B cell (primary cell): ENCODE results near the gene NOS1.

Source experiments
- EZH2 ChIP-seq: IDR thresholded peaks from 2 replicates; pipeline ENCODE4 v1.6.1; 2012; ENCODE audit warnings: borderline replicate concordance, low read depth, mild to moderate bottlenecking, moderate library complexity, low read length; ENCODE audit not compliant: insufficient read depth, poor library complexity, severe bottlenecking
- TF ChIP-seq, protein P1 (sequence below): fragments of 200-600 bp; IDR thresholded peaks from one replicate; pipeline ENCODE4 v1.8.0; 2022; ENCODE audit warnings: antibody characterized with exemption, mild to moderate bottlenecking

DNA sequence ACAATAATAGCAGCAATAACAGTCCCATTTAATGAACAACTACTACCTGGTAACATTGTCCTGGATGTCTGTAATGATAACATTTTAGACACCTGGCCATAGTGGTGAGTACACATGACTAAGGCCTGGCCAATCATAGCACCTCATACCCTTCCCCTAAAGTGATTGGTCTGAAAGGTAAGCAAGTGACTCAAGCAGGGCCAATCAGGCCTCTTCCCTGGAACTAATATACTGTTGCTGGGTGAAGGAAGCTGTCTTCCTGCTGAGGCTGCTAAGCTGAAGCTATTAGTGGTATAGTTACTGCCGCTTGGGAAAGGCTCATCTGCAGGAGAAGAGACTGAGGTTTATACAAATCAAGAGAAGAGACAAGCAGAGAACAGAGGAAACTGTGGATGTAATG is 18.7 kb upstream of the NOS1 start:
- TF ChIP-seq, protein P1, sequence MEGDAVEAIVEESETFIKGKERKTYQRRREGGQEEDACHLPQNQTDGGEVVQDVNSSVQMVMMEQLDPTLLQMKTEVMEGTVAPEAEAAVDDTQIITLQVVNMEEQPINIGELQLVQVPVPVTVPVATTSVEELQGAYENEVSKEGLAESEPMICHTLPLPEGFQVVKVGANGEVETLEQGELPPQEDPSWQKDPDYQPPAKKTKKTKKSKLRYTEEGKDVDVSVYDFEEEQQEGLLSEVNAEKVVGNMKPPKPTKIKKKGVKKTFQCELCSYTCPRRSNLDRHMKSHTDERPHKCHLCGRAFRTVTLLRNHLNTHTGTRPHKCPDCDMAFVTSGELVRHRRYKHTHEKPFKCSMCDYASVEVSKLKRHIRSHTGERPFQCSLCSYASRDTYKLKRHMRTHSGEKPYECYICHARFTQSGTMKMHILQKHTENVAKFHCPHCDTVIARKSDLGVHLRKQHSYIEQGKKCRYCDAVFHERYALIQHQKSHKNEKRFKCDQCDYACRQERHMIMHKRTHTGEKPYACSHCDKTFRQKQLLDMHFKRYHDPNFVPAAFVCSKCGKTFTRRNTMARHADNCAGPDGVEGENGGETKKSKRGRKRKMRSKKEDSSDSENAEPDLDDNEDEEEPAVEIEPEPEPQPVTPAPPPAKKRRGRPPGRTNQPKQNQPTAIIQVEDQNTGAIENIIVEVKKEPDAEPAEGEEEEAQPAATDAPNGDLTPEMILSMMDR, result no peak
- TF ChIP-seq EZH2, result no peak
